GM19193 (cell line): Measurements from ENCODE around the gene CD63.

Experiments
- POLR2A ChIP-seq: IDR thresholded peaks from 4 replicates; pipeline ENCODE4 v1.6.1; 2011; ENCODE audit not compliant: insufficient read depth, insufficient read length; ENCODE audit errors: extremely low read depth

The CD63 gene, protein sequence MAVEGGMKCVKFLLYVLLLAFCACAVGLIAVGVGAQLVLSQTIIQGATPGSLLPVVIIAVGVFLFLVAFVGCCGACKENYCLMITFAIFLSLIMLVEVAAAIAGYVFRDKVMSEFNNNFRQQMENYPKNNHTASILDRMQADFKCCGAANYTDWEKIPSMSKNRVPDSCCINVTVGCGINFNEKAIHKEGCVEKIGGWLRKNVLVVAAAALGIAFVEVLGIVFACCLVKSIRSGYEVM

DNA sequence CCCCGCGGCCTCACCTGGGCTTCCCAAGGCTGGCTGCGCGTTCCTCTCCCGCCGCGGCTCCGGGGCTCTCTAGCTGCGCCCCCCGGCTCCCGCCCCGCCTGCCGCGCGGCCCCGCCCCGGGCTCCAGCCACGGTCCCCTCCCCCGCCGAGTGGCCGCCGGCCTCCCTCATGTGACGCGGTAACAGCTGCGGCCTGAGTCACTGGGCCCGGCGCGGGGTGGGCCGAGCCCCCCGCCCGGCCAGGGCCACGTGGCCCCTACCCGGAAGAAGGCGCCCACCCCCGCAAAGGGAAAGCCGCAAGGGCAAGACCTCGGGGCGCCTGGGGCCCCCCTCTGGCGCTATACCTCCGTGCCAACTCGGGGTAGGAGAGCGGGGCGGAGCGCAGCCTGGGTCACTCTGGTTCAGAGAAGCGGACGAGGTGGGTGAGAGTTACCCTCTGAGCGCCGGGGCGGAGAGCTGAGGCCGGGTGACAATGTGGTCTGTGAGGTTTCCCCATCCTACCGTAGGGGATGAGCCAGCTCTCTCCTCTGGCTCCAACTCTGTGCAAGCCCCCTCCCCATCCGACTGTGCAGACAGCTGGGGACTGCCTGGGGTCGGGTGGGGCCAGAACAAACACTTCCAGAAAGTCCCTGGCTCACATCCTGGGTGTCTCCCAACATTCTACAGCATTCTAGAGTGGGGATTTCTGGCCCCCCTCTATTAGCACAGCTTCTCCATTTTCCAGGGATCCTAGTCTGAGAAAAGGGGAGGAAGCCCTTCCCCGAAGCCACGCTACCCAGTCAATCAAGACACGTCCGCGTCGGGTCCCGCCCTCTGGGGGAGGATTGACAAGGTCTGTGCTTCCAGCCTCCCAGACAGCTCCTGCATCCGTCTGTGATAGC, at the start of gene CD63:
Gene CD63 (minus strand): TSS at position 71 of the 880 bp plus-strand sequence. CDS start 668 bp downstream, outside the sequence.
- peak; percentile 71 for TF ChIP-seq POLR2A

DNA sequence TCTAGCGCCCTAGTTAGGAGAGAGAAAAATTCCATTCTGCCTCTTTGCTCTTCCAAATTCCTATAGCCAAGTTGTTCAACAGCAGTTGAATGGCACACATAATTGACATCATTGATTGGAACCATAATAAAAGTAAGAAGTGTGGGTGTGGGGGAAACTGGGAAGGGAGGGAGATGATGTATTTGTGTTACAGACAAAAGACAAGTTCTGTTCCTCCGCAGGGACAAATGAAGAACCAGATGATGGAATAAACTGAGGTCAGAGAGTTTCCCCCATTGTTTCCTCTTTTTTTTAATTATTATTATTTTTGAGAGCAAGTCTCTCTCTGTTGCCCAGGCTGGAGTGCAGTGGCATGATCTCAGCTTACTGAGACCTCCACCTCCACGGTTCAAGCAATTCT, 49.0 kb upstream of the CD63 start:
- TF ChIP-seq POLR2A: no peak

DNA sequence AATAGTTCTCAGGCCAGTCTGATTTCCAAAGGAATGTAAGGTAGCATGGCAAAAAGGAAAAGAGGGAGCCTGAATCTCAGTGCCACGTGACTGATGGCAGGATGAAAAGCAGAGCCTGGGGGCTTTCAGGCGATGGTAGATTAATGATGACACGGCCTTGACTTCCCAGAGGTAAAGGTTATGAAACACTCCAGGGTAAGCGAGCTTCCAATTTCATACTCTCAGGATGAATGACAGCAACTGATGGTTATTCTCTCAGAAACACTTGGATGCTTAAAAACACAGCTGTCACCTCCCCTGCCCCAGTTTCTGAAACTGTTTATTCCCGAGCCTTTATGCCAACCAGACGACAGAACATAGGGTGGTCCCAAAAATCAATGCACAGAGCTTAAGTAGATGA, 42.9 kb upstream of the CD63 start:
- no peak for TF ChIP-seq POLR2A

DNA sequence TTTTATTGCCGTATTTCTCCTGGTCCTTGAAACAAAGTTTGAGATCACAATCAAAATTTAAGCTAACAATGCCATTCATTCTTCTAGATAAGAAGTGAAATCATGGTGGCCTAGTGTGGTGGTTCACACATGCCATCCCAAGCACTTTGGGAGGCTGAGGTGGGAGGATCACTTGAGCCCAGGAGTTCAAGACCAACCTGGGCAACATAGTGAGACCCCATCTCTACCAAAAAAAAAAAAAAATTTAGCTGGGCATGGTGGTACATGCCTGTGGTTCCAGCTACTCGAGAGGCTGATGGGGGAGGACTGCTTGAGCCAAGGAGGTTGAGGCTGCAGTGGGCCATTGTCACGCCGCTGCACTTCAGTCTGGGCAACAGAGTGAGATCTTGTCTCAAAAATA, 38.3 kb upstream of the CD63 start:
- no peak for TF ChIP-seq POLR2A

DNA sequence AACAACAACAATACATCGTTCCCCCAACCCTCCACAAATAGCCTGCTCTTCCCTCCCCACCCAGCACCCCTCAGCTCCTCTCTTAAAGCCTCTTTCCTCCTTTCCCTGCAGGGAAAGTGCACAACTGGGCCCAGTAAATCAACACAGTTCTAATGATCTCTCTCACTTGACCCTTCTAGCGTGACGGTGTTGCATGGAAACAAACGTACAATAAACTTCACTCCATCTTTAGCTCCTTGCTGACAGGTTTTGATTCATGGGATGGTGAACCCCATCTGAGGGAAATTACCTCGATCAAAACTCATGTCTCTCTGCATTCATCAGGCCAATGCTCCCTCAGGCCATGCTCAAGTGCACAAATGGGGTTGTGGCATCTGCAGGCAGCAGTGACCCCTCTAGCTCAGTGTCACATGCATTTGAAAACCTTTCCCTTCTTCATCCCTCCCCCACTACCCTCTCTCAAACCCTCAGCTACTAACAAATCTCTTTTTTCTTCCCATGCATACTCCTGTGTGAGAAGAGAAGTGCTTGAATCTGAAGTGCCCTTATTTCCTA, 37.0 kb upstream of the CD63 start:
- no peak for TF ChIP-seq POLR2A

DNA sequence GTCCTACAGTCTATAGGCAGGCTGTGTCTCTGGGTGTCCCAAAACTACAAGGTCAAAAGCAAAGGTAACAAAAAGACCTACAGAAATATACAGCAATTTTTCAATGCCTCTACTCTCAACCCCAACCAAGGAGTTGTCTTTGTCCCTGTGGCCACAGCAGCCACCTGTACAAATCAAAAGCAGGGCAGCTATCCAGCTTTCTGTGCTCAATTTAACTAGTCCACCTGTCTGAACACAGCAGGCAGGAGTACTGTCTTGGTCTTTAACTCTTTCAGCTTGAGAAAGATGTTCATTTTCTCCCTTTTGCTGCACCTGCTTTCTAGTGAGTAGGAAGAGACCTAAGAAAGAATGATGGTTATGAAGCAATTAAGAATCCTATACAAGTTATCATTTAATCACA, 33.8 kb upstream of the CD63 start:
- no peak for TF ChIP-seq POLR2A

DNA sequence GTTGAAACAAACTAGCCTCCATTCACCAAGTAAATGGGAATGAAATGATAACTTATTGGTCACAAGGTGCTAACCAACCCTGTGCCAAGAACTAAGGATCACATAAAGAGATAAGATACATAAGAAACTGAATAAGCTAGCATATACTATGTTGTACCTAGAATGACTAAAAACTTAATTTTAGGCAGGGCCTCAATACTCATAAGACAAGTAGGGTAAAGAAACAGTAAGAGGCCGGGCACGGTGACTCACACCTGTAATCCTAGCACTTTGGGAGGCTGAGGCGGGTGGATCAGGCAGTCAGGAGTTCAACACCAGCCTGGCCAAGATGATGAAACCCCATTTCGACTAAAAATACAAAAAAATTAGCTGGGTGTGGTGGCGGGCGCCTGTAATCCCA, 31.9 kb upstream of the CD63 start:
- TF ChIP-seq POLR2A: no peak

DNA sequence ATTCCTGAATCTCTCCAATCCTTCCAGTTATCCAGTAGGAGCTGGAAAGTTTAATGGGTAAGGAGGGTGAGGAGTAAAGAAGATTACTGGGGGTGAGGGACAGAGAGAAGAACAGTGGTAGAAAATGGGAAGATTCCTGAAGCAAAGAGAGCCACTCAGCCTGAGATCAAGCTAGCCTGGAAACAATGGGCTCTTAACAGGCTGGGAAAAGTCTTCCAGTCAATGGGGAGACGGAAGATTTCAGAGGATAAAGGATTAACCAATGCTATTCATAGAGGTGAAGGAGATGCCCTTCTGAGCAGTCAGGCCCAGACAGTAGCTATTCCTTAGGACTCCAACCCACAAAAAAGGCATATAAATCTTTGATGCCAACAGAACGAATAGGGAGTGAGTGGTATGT, 28.9 kb upstream of the CD63 start:
- TF ChIP-seq POLR2A: no peak

DNA sequence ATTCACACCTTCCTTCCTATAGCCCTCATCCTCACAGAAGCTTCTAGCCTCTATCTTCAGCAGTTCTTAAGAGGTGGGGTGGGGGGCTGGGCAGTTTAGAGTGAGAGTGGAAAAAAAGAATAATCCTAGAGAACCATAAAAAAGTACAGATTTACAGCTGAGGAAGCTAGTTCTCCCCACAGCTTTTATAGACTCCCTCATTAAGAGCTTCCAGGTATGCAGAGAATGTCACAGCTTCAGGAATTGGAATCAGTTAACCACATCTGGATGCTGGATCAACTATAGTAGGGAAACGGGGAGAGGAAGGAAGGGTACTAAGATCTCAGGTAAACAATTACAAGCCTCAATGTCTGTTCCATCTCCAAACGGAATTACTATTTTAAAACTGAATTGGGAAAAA, 26.4 kb upstream of the CD63 start:
- no peak for TF ChIP-seq POLR2A

DNA sequence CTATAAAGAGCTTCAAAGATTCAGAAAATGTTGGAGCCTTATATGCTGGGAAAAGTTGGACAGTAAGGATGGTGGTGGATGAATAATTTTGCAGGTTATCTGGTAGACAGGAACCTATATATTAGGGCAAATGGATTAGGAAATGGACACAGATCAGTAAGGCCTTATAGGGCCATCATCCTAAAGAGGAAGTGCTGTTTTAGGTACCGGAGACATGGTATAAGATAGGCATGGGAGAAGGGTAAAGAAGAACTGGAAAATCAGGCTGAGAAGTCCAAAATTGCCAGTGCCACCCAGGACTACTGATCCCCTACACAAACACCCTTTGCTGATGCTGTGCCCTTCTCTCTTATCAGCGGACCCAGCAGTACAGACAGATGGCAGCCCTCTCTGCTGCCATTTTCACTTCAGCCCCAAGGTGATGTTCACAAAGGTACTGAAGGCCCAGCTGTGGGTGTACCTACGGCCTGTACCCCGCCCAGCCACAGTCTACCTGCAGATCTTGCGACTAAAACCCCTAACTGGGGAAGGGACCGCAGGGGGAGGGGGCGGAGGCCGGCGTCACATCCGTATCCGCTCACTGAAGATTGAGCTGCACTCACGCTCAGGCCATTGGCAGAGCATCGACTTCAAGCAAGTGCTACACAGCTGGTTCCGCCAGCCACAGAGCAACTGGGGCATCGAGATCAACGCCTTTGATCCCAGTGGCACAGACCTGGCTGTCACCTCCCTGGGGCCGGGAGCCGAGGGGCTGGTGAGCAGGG, 19.6 kb upstream of the CD63 start:
- no peak for TF ChIP-seq POLR2A

DNA sequence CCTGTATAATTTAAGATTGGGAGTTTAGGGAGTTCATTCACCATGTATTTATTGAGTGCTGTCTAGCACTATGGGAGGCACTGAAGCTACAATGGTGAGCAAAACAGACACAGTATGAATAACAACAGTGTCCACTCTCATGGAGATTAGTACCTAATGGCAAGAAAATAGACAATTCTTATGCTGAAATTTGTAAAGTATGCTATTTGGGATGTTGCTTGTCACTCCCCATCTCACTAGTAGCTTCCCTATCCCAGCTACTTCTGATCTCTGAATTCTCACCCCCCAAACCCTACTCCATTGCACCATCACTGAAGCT, 18.1 kb upstream of the CD63 start:
- TF ChIP-seq POLR2A: no peak

DNA sequence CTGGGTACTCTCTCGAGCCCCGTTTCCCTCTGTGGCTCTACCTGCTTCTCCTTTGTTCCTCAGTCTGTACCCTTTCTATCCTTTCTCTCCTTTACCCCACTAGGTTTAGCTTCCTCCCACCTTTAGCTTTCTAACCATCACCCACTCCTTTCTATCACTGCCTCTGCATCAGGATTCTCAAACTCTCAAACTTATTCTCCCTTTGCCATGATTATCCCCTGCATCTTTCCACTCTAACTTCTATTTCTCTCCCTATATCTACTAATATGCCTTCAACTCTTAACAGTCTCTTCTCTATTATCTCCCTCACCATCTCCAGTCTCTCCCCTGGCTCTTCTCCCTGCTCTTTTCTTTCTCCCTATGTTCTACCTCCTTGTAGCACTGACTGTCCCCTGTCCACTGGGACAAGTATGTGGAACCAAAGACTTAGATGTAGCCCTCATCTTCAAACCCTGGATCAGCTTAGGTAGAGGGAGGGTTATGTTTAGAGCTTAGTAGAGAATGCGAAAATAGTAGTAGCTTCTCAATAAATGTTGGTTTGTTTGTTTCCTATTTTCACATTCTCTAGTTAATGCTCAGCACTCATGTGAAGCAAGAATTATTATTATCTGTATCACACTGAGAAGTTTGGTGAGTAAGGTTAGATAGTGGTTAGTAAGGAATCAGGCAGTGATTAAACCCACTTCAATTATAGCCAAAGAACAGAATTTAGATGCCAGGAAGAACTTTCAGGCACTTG, 17.5 kb upstream of the CD63 start:
- no peak for TF ChIP-seq POLR2A

DNA sequence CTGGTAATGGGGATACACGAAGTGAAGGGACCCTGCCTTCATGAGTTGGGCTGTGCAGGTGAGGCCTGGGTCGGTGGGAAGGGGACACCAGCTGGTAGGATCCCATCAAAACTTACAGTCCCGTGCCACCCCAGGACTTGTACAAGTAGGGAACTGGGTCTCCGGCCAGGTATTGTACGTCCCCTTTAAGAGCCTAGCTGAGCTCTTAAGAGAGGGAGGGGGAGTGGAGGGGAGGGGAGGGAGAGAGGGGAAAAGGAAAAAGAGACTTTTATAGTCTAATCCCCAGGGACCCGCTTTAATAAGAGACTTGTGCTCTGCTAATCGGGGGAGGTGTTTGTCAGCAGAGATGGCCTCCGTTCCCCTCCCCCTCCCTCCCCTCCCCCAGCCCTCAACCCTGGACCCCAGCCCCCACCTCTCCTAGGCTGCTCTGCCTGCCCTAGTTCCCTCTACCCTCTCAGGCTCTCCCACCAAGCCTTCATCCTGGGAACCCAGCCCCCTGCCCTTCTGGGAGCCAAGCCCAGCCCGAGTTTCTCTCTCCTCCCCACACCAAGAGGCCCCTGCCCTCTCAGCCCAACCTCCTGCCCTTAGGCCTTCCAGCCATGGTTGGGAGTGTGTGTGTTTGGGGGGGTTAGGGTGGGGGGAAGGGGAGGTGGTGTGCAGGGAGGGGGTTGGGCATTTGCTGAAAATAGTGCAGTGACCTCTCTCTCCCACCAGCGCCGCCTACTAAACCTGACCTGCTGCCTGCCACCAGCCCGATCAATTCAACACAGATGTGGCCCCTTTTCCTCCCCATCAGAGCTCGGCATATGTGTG, 16.8 kb upstream of the CD63 start:
- no peak for TF ChIP-seq POLR2A
